Lower leg skin (tissue), 4 donors: ENCODE measurements around the gene METTL15. TPM values are rescaled to one million over a fixed set of nuclear protein-coding genes. Genes with fewer than 3 reads are reported as not detected.
"Not testable (repeated sequence)": the region's sequence is repeated elsewhere in the genome, so short reads cannot be mapped to it uniquely, and the experiment has no call there.

Source experiments
- DNase-seq, 2 donors: peaks; one replicate each; pipeline ENCODE4 v3.0.0-alpha.2; 2019; ENCODE audit warnings: low spot score in 2 of 2
- H3K4me3 ChIP-seq: fragments of 200-600 bp; sonication (generic); 2 replicates; pipeline ENCODE4 v1.5.1; 2017; ENCODE audit warnings: mild to moderate bottlenecking, low read depth; ENCODE audit not compliant: poor library complexity, severe bottlenecking
- POLR2A ChIP-seq, 2 donors: fragments of 450-650 bp; IDR thresholded peaks; one replicate each; pipeline ENCODE4 v1.6.1; 2016 to 2017; ENCODE audit warnings: antibody characterized with exemption in 2 of 2, mild to moderate bottlenecking in 1 of 2, moderate library complexity in 1 of 2
- WGBS, 2 donors: methylation state at CpG; one replicate each; pipeline ENCODE4 v1.1.5; 2018; 5-methylcytosine and 5-hydroxymethylcytosine counted together
- intact Hi-C: fragments of 100-400 bp; cut with DNase I; formaldehyde crosslinking; loops from one replicate; pipeline ENCODE4 v1.15.0; 2023; ENCODE audit warnings: low total_unique reads
- total RNA-seq, 4 donors: library from RNA; depleted of rRNA; stranded (reverse); fragments of >200 nt; gene quantifications; one replicate each; pipeline ENCODE4 v1.1.0, GENCODE V29; 2016
- TF ChIP-seq, protein P1 (sequence below), 3 donors: fragments of 450-650 bp; IDR thresholded peaks; one replicate each; pipeline ENCODE4 v1.5.1; 2016; ENCODE audit warnings: antibody characterized with exemption in 3 of 3, mild to moderate bottlenecking in 3 of 3, moderate library complexity in 2 of 3

The METTL15 gene
- total RNA-seq, 4 donors from 2014 or later: 5.4 to 12.9 (median 8.5) TPM

DNA sequence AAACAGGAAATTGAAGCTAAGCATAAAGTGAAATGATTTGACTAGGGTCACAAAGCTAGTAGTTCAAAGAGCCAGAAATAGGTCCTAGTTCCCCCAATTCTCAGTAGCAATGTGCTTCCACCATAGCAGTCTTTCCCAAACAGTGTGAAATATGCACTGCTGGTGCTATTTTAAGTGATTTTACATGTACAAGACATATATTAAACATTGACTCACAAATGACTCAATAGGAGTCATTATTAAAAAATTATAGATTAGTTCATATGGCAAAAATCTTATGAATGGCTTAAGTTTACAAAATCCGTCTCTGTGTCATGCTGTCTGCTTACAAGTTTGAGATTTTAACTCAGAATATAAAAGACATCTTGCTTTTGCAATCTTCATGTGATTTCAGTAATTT, 21.6 kb upstream of the METTL15 start:
- intact Hi-C loops: no loop called here
- no peak for DNase-seq
- no peak for TF ChIP-seq POLR2A (IDR thresholded peaks at IDR 0.05)
- TF ChIP-seq, protein P1, sequence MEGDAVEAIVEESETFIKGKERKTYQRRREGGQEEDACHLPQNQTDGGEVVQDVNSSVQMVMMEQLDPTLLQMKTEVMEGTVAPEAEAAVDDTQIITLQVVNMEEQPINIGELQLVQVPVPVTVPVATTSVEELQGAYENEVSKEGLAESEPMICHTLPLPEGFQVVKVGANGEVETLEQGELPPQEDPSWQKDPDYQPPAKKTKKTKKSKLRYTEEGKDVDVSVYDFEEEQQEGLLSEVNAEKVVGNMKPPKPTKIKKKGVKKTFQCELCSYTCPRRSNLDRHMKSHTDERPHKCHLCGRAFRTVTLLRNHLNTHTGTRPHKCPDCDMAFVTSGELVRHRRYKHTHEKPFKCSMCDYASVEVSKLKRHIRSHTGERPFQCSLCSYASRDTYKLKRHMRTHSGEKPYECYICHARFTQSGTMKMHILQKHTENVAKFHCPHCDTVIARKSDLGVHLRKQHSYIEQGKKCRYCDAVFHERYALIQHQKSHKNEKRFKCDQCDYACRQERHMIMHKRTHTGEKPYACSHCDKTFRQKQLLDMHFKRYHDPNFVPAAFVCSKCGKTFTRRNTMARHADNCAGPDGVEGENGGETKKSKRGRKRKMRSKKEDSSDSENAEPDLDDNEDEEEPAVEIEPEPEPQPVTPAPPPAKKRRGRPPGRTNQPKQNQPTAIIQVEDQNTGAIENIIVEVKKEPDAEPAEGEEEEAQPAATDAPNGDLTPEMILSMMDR (IDR thresholded peaks at IDR 0.05): no peak
- H3K4me3 ChIP-seq: no peak overlapping the region
- WGBS, 2 donors: 83 to 89% methylated on average over 1 of the region's 1 CpG

DNA sequence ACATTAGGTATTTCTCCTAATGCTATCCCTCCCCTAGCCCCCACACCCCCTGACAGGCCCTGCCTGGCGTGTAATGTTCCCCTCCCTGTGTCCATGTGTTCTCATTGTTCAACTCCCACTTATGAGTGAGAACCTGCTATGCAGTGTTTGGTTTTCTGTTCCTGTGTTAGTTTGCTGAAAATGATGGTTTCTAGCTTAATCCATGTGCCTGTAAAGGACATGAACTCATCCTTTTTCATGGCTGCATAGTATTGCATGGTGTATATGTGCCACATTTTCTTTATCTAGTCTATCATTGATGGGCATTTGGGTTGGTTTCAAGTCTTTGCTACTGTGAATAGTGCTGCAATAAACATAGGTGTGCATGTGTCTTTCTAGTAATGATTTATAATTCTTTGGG, 21.0 kb upstream of the METTL15 start:
- DNase-seq, H3K4me3 ChIP-seq, intact Hi-C loops: not testable (repeated sequence)
- WGBS, 2 donors: 90 to 100% methylated on average over 1 of the region's 1 CpG

DNA sequence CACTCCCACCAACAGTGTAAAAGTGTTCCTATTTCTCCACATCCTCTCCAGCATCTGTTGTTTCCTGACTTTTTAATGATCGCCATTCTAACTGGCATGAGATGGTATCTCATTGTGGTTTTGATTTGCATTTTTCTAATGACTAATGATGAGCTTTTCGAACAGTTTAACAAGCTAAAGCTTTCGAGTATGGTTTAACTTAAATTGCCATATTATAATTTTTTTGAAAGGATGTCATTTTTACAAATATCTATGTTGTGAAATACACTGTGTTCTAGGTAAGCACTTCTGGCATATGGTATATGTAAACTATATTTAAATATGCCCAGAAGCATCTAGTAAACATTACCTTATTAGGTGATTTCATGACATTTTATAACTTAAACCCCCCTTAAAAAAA, 20.5 kb upstream of the METTL15 start:
- H3K4me3 ChIP-seq, DNase-seq, intact Hi-C loops: not testable (repeated sequence)
- WGBS, 2 donors: 92 to 94% methylated on average over 3 of the region's 3 CpGs

DNA sequence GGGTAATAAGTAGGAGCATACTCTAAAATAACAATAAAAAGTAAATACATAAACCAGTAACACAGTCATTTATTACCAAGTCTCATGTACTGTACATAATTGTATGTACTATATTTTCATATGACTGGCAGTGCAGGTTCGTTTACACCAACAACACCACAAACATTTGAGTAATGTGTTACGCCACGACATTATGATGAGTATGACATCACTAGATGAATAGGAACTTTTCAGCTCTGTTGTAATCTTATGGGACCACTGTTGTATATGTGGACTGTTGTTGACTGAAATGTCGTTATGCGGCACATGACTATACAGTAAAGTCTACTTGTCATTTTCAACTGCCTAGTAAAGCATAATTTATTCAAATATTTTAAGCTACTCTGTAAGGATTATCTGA, 18.8 kb upstream of the METTL15 start:
- no peak for DNase-seq

DNA sequence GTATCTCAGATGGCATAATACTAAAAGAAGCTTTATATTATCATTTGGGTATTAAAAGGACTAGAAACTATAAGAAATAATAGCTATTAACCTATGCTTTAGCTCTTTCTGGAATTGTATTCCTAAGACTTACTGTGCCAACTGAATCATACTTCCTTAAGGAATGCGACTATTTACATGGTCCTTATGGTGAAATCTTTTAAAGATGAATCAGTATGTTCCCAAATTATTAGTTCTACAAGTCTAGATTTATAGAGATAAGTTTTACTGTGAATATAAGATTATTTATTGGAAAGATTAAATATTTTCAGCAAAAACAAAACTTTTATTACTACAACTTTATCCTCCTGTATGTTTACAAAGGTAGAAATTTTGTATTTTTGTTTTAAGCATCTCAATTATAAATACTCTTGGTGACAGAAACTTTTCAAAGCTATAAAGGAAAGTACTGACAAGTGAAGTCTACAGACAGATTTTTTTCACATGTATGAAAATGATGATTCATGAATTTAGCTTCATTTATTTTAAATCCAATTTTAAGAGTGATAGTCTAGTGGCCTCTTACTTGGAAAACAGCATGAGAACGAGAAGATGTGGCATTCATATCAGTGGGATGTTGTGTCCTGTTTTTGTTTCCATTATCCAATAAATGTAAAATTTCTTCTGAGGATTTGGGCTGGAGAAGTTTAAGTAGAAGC, 18.0 kb upstream of the METTL15 start:
- intact Hi-C loops: no loop called here
- TF ChIP-seq, protein P1 (IDR thresholded peaks at IDR 0.05): no peak
- no peak for TF ChIP-seq POLR2A (IDR thresholded peaks at IDR 0.05)
- WGBS, 2 donors: 92 to 93% methylated on average over 2 of the region's 2 CpGs

More for the DNA sequence above, 18.8 kb upstream of the METTL15 start:
- H3K4me3 ChIP-seq: no peak overlapping the region
- 90 to 93% methylated on average over 5 of the region's 5 CpGs for WGBS, 2 donors
- intact Hi-C loops: no loop called here
- no peak for TF ChIP-seq POLR2A (IDR thresholded peaks at IDR 0.05)
- TF ChIP-seq, protein P1 (IDR thresholded peaks at IDR 0.05): no peak

DNA sequence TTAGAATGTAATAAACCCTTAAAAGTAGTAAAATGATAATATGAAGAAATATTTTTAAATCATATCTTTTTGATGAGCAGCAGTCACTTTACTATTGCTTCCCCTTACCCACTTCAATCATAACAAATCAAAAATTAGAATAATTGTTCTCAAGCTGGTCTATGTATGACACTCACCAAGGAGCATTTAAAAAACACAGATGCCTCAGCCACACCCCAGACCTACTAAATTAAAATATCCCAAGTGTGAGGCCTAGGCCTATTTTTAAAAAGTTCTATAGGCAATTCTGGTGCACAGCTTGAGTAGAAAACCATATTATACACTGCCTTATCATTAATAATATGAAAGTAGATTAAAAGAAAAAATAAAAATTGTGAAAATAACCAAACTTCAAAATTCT, 15.4 kb upstream of the METTL15 start:
- no peak overlapping the region for H3K4me3 ChIP-seq
- TF ChIP-seq, protein P1 (IDR thresholded peaks at IDR 0.05): no peak
- TF ChIP-seq POLR2A (IDR thresholded peaks at IDR 0.05): no peak
- DNase-seq: no peak
- intact Hi-C loops: no loop called here

More for the DNA sequence above, 18.0 kb upstream of the METTL15 start:
- DNase-seq: no peak
- no peak overlapping the region for H3K4me3 ChIP-seq

DNA sequence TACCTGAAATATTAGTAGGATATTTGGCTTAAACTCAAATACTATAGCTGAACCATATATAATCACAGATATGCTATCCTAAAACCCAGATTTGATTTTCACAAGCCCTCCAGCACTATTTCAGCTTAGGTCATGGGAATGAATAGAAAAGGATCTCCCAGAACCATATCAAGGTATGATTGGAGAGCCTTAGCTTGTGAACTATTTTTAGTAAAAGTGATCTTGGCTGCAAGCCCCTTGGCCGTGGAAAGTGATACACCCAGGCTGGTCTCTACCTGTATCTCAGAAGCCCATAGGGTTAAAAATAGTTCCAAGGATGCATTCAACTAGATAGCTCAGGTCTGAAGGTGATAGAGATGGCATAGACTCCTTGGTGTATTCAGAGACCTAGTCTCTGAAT, 9.9 kb upstream of the METTL15 start:
- WGBS, 2 donors: 53 to 59% methylated on average over 1 of the region's 1 CpG
- intact Hi-C loops: no loop called here
- DNase-seq: no peak
- no peak for TF ChIP-seq POLR2A (IDR thresholded peaks at IDR 0.05)
- TF ChIP-seq, protein P1 (IDR thresholded peaks at IDR 0.05): no peak
- no peak overlapping the region for H3K4me3 ChIP-seq
